ENCODE data around the gene ZFYVE9. TPM values are rescaled to one million over a fixed set of nuclear protein-coding genes. Genes with fewer than 3 reads are reported as not detected.

Gene ZFYVE9
- total and polyA plus RNA-seq, 2 of the 8 experiments (the other 6 are each of a cell fraction or from before 2014, with no cell fraction given), result 5.8 to 26.5 TPM

DNA sequence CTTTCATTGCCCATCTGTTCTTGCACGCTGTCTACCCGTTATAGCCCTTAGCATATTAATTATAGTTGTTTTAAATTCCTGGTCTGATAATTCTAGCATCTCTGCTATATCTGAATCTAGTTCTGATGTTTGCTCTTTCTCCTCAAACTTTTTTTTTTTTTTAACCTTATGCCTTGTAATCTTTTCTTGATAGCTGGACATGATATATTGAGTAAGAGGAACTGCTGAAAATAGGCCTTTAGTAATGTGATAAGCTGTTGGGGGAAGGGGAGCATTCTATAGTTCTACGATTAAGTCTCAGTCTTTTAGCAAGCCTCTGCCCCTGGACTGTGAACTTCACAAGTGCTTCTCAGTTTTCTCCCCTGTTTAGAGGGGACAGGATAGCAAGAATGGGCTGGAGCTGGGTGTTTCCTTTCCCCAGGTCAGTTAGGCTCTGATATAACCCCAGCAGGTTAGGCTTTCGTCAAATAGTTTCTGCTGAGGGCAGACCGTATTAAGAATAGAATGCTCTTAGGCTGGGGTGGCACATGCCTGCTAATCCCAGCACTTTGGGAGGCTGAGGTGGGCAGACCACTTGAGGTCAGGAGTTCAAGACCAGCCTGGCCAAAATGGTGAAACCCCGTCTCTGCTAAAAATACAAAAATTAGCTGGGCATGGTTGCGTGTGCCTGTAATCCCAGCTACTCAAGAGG lies 62.2 kb downstream of the ZFYVE9 start:
- FAIRE-seq (no peak), DNase-seq (ENCODE audit: low read depth in 1 of 2, low spot score in 2 of 2) (no peak)
- Histone ChIP-seq H2BK120ac (replicated peaks; ENCODE audit: low read depth, low read length) (no peak overlapping the region), H2BK15ac (ENCODE audit: low read length) (no peak overlapping the region), H2BK5ac (ENCODE audit: low read depth, low read length) (no peak overlapping the region), H3K4ac (replicated peaks; ENCODE audit: insufficient read length, low read depth, low read length) (no peak overlapping the region), H3K23me2 (ENCODE audit: low read depth, low read length) (no peaks in the 10 kb centered on the region), H3K79me1 (ENCODE audit: low read depth, low read length) (no peaks in the 10 kb centered on the region; the same call in 1 of the 2 replicates), H3K18ac (ENCODE audit: extremely low read depth, low read length) (no peak overlapping the region), H2AK5ac (ENCODE audit: low read depth, low read length) (no peak overlapping the region), H3K27me3 (replicated peaks in 1 of 4; ENCODE audit: control insufficient read depth in 3 of 4, extremely low read depth in 1 of 4, insufficient read depth in 3 of 4, low read length in 3 of 4) (no peaks in the 10 kb centered on the region), H2AFZ (ENCODE audit: low read length) (no peak overlapping the region), H4K91ac (replicated peaks; ENCODE audit: insufficient read length, low read length) (no peak overlapping the region), H3K79me2 (ENCODE audit: control insufficient read depth in 1 of 2, insufficient read depth in 2 of 2, low read length in 2 of 2) (peaks cover 0 to 10% of the 10 kb centered on the region in 2 experiments; a peak in 2 of 4 replicates), H4K8ac (ENCODE audit: extremely low read depth, insufficient read depth, low read length) (no peak overlapping the region), H3K14ac (ENCODE audit: insufficient read length) (no peak overlapping the region), H4K5ac (ENCODE audit: insufficient read length, low read depth, low read length) (no peak overlapping the region), H3K4me3 (ENCODE audit: extremely low read depth in 1 of 4, insufficient read depth in 2 of 4, low read depth in 3 of 4, low read length in 4 of 4) (no peak overlapping the region), H3K9ac (replicated peaks in 1 of 4; ENCODE audit: extremely low read depth in 1 of 4, low read depth in 3 of 4, low read length in 3 of 4) (no peak overlapping the region), H3K9me3 (ENCODE audit: insufficient read depth in 2 of 2, low read depth in 1 of 2, low read length in 1 of 2) (peaks cover 0 to 4% of the 10 kb centered on the region in 2 experiments; a peak in 1 of 4 replicates), H3K56ac (replicated peaks; ENCODE audit: insufficient read length, low read depth, low read length) (no peak overlapping the region), H3K4me2 (ENCODE audit: insufficient read depth in 1 of 2, low read depth in 2 of 2, low read length in 2 of 2) (no peak overlapping the region), H3K4me1 (replicated peaks in 1 of 4; ENCODE audit: control insufficient read depth in 3 of 4, insufficient read depth in 4 of 4, low read length in 3 of 4) (no peaks in the 10 kb centered on the region), H3K36me3 (ENCODE audit: control insufficient read depth in 2 of 4, insufficient read depth in 4 of 4, low read length in 3 of 4) (no peaks in the 10 kb centered on the region), H3K27ac (ENCODE audit: low read depth, low read length) (no peak overlapping the region), H2BK20ac (ENCODE audit: low read length) (no peak overlapping the region), H3K23ac (ENCODE audit: insufficient read length) (no peak overlapping the region), H4K20me1 (replicated peaks in 1 of 2; ENCODE audit: control insufficient read depth in 1 of 2, insufficient read depth in 2 of 2, low read length in 2 of 2) (no peaks in the 10 kb centered on the region), H2BK12ac (ENCODE audit: low read depth, low read length) (no peak overlapping the region)
- TF ChIP-seq SIX5 (IDR thresholded peaks at IDR 0.05; ENCODE audit: low read depth, low read length) (no peak), RFX5 (IDR thresholded peaks at IDR 0.05; ENCODE audit: borderline replicate concordance, low read depth, low read length) (no peak), BACH1 (IDR thresholded peaks at IDR 0.05; ENCODE audit: low read length) (no peak)
- ChIA-PET CTCF (ENCODE audit: partially characterized antibody) (interaction anchor here (0.6 to 1.2 kb wide), 3 partner anchors 10 to 939 kb away, joined by 3 to 4 read pairs (median 3); no protein-coding TSS in a partner anchor), POLR2A (ENCODE audit: partially characterized antibody) (interaction anchor here (0.6 to 0.8 kb wide), 2 partner anchors 10 to 54 kb away, joined by 3 to 4 read pairs; no protein-coding TSS in a partner anchor)
- 89% methylated on average over 7 of the region's 7 CpGs; no CpG with 5 or more reads in 1 of the 2 experiments for WGBS, 2 experiments (ENCODE audit: extremely low coverage in 1 of 2, insufficient coverage in 1 of 2, insufficient read length in 1 of 2, insufficient replicate concordance in 2 of 2, low coverage in 1 of 2, low lambda C conversion rate in 2 of 2, missing lambda C conversion rate in 1 of 2)

Measured in H1 (cell line).